Activated naive CD4-positive, alpha-beta T cell treated with anti-CD3 and anti-CD28 coated beads, Interleukin-2, amount 10 ng/mL, durations not matched to agents 5 hours and 36 hours (primary cell): Measurements from ENCODE around the gene RHD. TPM values are rescaled to one million over a fixed set of nuclear protein-coding genes. Genes with fewer than 3 reads are reported as not detected.

Source experiments
- total RNA-seq, 2 experiments: library from RNA; stranded (reverse); gene quantifications; one replicate each; pipeline ENCODE4 v1.2.3, GENCODE V29; 2021

RHD gene
- total RNA-seq = not detected

GRCh38 chr1:25272238-25272637, at the start of gene RHD:
TSS of gene RHD (plus strand) at chr1:25272509. CDS start at chr1:25272548, 39 bp downstream.

DNA sequence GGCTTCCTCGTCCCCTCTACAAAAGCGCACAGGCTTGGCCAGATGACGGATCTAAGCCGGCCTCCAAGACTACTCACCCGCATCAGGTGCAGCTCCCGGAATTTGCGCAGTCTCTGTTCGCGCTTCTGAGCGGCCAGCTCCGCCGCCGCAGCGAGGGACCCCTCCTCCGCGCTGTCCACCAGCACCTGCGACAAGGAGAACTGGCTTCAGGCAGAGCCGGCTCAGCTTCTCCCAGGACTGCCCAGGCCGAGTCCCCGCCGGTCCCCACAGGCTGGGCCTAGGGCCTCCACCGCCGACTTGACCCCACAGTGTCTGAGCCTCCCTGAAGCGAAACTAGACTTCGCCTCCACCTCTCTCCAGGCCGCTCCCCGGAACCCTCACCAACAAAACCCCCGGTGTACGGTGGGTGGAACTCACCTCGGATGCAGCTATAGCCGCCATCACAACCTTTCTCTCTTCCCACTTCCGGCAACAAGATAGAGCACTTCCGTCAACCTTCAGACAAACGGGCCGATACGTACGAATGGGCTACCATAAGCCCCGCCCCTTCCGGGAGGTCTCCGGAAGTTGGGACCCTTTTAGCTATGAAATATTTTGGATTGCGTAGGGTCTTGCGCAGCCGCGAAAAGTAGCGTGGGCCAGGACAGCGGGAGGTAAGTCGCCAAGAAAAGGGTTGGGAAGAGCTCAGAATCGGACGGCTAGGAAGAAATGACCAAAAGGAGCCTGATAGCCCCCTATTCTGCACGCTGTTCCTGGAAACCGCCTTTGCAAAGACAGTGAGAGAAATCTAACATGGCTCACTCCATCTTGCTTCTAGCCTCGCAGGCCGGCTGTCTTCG, 40.1 kb upstream of the RHD start, which contains the start of gene SYF2:
TSS of gene SYF2 (minus strand) at position 476 of the 839 bp plus-strand sequence. CDS start at position 441, 35 bp downstream.

DNA sequence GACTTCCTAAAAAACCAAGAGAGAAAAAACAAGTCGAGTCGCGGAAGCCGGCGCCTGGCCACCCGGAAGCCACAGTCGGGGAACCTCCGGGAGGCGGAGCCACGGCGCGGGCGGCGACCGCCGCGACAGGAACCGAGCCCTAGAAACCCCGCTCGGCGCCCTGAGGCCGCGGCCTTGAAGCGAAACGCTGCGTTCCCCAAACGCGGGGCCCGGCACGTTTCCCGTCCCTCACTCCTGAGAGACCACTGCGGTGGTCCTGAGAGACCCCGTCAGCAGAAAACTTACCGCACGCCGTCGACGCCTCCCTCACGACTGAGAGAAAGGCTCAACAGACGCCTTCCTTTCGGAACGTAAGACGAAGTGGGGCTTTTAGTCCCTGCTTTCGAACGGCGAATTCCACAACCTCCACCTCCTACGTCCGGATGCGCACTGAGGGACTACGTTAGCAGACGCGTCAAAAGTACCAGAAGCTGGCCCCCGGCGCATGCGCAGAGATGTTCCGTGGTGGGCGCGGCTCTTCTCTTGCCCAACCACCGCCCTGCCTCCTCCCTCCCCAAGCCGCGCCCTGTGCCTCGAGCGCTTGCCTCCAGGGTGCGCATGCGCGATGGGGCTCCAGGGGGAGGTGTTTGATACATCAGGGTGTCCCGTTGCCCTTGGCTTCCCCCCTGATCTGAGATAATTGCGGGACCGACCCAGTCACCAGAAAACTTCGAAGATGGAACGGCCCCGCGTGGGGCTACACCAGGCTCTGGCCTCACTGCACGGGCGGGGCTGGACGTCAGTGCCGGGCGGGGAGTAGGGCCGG, 25.1 kb upstream of the RHD start, which contains the start of gene RSRP1:
TSS of gene RSRP1 (minus strand) at position 431 of the 805 bp plus-strand sequence. CDS start 491 bp downstream, outside the sequence.

GRCh38 chr1:25338188-25338981, 66.1 kb downstream of the RHD start, which contains the start of gene TMEM50A:
TSS of gene TMEM50A (plus strand) at chr1:25338334. CDS start at chr1:25340487, 2,153 bp downstream.

Other genes with a start within 250 kb of the RHD start
- 10 to 100 TPM; 56.1 to 60.7 TPM for gene SYF2, start 40.0 kb upstream of the RHD start, total RNA-seq
- gene RSRP1, start 25.1 kb upstream of the RHD start, total RNA-seq = 100 to 1,000 TPM; 279 to 294 TPM
- gene TMEM50A, start 65.8 kb downstream of the RHD start, total RNA-seq = 100 to 1,000 TPM; 131 to 138 TPM
- under 1 TPM in 1 of 2 experiments, not detected in 1; 0.10 TPM for gene RHCE, start 148.3 kb downstream of the RHD start, total RNA-seq
- gene MACO1, start 158.4 kb downstream of the RHD start, total RNA-seq = 10 to 100 TPM; 23.3 to 24.0 TPM